ENCODE measurements around the gene FGF6.

The FGF6 gene

GRCh38 chr12:4417455-4417854, 28.2 kb downstream of the FGF6 start:
- no peak for TF ChIP-seq CEBPB (IDR thresholded peaks at IDR 0.05)
- TF ChIP-seq FOXM1 (IDR thresholded peaks at IDR 0.05; ENCODE audit: borderline replicate concordance, low read depth) = no peak
- TF ChIP-seq EP300 (IDR thresholded peaks at IDR 0.05; ENCODE audit: borderline replicate concordance) = no peak
- no peak for TF ChIP-seq EGR1 (IDR thresholded peaks at IDR 0.05)
- TF ChIP-seq TCF12 (IDR thresholded peaks at IDR 0.05; ENCODE audit: low read depth) = no peak
- TF ChIP-seq, protein P1, sequence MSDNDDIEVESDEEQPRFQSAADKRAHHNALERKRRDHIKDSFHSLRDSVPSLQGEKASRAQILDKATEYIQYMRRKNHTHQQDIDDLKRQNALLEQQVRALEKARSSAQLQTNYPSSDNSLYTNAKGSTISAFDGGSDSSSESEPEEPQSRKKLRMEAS (IDR thresholded peaks at IDR 0.05) = no peak
- TF ChIP-seq TEAD4 (IDR thresholded peaks at IDR 0.05) = no peak
- TF ChIP-seq RAD21 (IDR thresholded peaks at IDR 0.05; ENCODE audit: low read depth) = no peak
- TF ChIP-seq CREB1 (IDR thresholded peaks at IDR 0.05; ENCODE audit: low read depth) = no peak
- no peak for TF ChIP-seq TAF1 (IDR thresholded peaks at IDR 0.05; ENCODE audit: low read depth)
- TF ChIP-seq YY1 (IDR thresholded peaks at IDR 0.05; ENCODE audit: low read depth) = no peak
- no peak for TF ChIP-seq USF1 (IDR thresholded peaks at IDR 0.05)
- TF ChIP-seq NFIC (IDR thresholded peaks at IDR 0.05) = no peak

GRCh38 chr12:4416276-4416675, 29.3 kb downstream of the FGF6 start:
- no peak for TF ChIP-seq TCF12 (IDR thresholded peaks at IDR 0.05; ENCODE audit: low read depth)
- no peak for TF ChIP-seq CEBPB (IDR thresholded peaks at IDR 0.05)
- no peak for TF ChIP-seq NFIC (IDR thresholded peaks at IDR 0.05)
- no peak for TF ChIP-seq FOXM1 (IDR thresholded peaks at IDR 0.05; ENCODE audit: borderline replicate concordance, low read depth)
- TF ChIP-seq, protein P1 (IDR thresholded peaks at IDR 0.05) = no peak
- TF ChIP-seq ZBTB7A (IDR thresholded peaks at IDR 0.05; ENCODE audit: low read depth) = no peak
- TF ChIP-seq, protein P2, sequence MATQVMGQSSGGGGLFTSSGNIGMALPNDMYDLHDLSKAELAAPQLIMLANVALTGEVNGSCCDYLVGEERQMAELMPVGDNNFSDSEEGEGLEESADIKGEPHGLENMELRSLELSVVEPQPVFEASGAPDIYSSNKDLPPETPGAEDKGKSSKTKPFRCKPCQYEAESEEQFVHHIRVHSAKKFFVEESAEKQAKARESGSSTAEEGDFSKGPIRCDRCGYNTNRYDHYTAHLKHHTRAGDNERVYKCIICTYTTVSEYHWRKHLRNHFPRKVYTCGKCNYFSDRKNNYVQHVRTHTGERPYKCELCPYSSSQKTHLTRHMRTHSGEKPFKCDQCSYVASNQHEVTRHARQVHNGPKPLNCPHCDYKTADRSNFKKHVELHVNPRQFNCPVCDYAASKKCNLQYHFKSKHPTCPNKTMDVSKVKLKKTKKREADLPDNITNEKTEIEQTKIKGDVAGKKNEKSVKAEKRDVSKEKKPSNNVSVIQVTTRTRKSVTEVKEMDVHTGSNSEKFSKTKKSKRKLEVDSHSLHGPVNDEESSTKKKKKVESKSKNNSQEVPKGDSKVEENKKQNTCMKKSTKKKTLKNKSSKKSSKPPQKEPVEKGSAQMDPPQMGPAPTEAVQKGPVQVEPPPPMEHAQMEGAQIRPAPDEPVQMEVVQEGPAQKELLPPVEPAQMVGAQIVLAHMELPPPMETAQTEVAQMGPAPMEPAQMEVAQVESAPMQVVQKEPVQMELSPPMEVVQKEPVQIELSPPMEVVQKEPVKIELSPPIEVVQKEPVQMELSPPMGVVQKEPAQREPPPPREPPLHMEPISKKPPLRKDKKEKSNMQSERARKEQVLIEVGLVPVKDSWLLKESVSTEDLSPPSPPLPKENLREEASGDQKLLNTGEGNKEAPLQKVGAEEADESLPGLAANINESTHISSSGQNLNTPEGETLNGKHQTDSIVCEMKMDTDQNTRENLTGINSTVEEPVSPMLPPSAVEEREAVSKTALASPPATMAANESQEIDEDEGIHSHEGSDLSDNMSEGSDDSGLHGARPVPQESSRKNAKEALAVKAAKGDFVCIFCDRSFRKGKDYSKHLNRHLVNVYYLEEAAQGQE (IDR thresholded peaks at IDR 0.05; ENCODE audit: low read depth) = no peak
- TF ChIP-seq YY1 (IDR thresholded peaks at IDR 0.05; ENCODE audit: low read depth) = no peak
- TF ChIP-seq TEAD4 (IDR thresholded peaks at IDR 0.05) = no peak
- no peak for TF ChIP-seq CREB1 (IDR thresholded peaks at IDR 0.05; ENCODE audit: low read depth)
- no peak for TF ChIP-seq TAF1 (IDR thresholded peaks at IDR 0.05; ENCODE audit: low read depth)
- no peak for TF ChIP-seq RAD21 (IDR thresholded peaks at IDR 0.05; ENCODE audit: low read depth)
- no peak for TF ChIP-seq EGR1 (IDR thresholded peaks at IDR 0.05)
- TF ChIP-seq USF1 (IDR thresholded peaks at IDR 0.05) = no peak

DNA sequence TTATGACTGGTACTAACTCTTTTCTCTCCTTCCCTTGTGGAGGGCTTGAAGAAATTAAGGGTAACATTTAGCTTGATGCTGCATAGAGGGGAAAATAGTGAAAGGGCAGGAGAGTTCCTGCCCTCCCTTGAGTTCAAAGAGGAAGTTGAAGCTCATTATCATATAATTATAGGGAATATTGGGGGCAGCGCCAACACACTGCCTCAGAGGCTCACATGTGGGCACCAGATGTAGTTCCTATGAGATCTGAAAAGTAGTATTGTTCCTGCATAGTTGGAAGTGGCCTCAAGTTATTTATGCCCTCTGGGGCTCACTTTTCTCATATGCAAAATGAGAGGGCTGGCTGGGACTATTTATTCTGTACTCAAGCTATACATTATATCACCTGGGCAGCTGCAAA, 33.1 kb downstream of the FGF6 start:
- no peak for TF ChIP-seq EGR1 (IDR thresholded peaks at IDR 0.05)

DNA sequence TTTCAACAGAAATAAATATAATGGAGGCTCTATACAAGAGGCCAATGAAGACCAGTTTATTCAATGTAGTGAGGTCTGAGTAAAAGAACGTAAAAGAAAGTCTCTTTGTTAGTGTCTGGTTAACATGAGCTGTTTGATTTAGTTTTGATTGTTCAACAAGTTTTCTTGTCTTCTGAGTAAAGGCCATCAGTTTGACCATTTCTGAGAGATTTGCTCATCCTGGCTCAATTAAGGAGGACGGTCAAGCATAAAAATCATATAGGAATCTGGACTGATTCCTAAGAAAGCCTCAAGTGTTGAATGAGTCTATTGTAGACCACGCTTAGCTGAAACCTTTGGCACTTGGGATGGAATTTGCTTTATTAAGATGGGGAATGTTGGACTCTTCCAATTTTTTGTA, 33.6 kb downstream of the FGF6 start:
- TF ChIP-seq TAF1 (IDR thresholded peaks at IDR 0.05; ENCODE audit: low read depth) (no peak), YY1 (IDR thresholded peaks at IDR 0.05; ENCODE audit: low read depth) (no peak), NFIC (IDR thresholded peaks at IDR 0.05) (no peak), CEBPB (IDR thresholded peaks at IDR 0.05) (no peak), TCF12 (IDR thresholded peaks at IDR 0.05; ENCODE audit: low read depth) (no peak), RAD21 (IDR thresholded peaks at IDR 0.05; ENCODE audit: low read depth) (no peak), FOXM1 (IDR thresholded peaks at IDR 0.05; ENCODE audit: borderline replicate concordance, low read depth) (no peak), USF1 (IDR thresholded peaks at IDR 0.05) (no peak), TEAD4 (IDR thresholded peaks at IDR 0.05) (no peak), EGR1 (IDR thresholded peaks at IDR 0.05) (no peak), ZBTB7A (IDR thresholded peaks at IDR 0.05; ENCODE audit: low read depth) (no peak)
- TF ChIP-seq, protein P1 (IDR thresholded peaks at IDR 0.05) = no peak
- TF ChIP-seq, protein P2 (IDR thresholded peaks at IDR 0.05; ENCODE audit: low read depth) = no peak

DNA sequence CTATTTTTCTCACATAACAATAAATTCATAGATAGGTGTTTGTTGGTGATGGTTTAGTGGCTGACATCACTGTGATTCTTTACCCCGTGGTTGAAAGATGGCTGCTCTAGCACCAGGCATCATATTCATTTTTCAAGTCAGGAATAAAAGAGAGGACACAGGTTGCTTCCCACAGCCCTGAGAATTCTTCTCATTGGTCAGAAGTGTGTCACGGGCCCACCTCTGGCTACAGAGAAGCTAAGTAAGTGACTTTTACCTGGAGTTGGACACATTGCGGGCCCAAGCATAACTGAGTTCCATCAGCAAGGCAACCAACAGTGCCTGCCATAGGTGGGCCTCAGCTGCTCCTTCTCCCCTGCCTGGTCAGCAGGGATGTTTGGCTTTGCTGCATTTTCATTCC, 38.5 kb downstream of the FGF6 start:
- no peak for TF ChIP-seq NFIC (IDR thresholded peaks at IDR 0.05)
- no peak for TF ChIP-seq RAD21 (IDR thresholded peaks at IDR 0.05; ENCODE audit: low read depth)
- no peak for TF ChIP-seq EP300 (IDR thresholded peaks at IDR 0.05; ENCODE audit: borderline replicate concordance)
- TF ChIP-seq CREB1 (IDR thresholded peaks at IDR 0.05; ENCODE audit: low read depth) = no peak
- no peak for TF ChIP-seq EGR1 (IDR thresholded peaks at IDR 0.05)
- no peak for TF ChIP-seq TAF1 (IDR thresholded peaks at IDR 0.05; ENCODE audit: low read depth)

- TF ChIP-seq CREB1 (IDR thresholded peaks at IDR 0.05; ENCODE audit: low read depth) (no peak), USF1 (IDR thresholded peaks at IDR 0.05) (no peak), NFIC (IDR thresholded peaks at IDR 0.05) (no peak), TEAD4 (IDR thresholded peaks at IDR 0.05) (no peak), RAD21 (IDR thresholded peaks at IDR 0.05; ENCODE audit: low read depth) (no peak), FOXM1 (IDR thresholded peaks at IDR 0.05; ENCODE audit: borderline replicate concordance, low read depth) (no peak), EP300 (IDR thresholded peaks at IDR 0.05; ENCODE audit: borderline replicate concordance) (no peak), EGR1 (IDR thresholded peaks at IDR 0.05) (no peak), CEBPB (IDR thresholded peaks at IDR 0.05) (no peak), TCF12 (IDR thresholded peaks at IDR 0.05; ENCODE audit: low read depth) (no peak), YY1 (IDR thresholded peaks at IDR 0.05; ENCODE audit: low read depth) (no peak), ZBTB7A (IDR thresholded peaks at IDR 0.05; ENCODE audit: low read depth) (no peak), TAF1 (IDR thresholded peaks at IDR 0.05; ENCODE audit: low read depth) (no peak)
- TF ChIP-seq, protein P1 (IDR thresholded peaks at IDR 0.05) = no peak
- TF ChIP-seq, protein P2 (IDR thresholded peaks at IDR 0.05; ENCODE audit: low read depth) = no peak
These were observed 42.6 kb downstream of the FGF6 start for GRCh38 chr12:4402996-4403395.

Data from Ishikawa (cell line).